Stimulated activated CD4-positive, alpha-beta T cell treated with anti-CD3 and anti-CD28 coated beads, Interleukin-15, amount 100 ng/mL, for 1 hour (primary cell): ENCODE data around the gene KCNIP1.
"Not testable (repeated sequence)": the region's sequence is repeated elsewhere in the genome, so short reads cannot be mapped to it uniquely, and the experiment has no call there.

Experiments
- DNase-seq, 2 donors: peaks; one replicate each; pipeline ENCODE4 v3.0.0-alpha.2; 2020; ENCODE audit warnings: low read depth in 1 of 2, low spot score in 1 of 2

KCNIP1 gene

DNA sequence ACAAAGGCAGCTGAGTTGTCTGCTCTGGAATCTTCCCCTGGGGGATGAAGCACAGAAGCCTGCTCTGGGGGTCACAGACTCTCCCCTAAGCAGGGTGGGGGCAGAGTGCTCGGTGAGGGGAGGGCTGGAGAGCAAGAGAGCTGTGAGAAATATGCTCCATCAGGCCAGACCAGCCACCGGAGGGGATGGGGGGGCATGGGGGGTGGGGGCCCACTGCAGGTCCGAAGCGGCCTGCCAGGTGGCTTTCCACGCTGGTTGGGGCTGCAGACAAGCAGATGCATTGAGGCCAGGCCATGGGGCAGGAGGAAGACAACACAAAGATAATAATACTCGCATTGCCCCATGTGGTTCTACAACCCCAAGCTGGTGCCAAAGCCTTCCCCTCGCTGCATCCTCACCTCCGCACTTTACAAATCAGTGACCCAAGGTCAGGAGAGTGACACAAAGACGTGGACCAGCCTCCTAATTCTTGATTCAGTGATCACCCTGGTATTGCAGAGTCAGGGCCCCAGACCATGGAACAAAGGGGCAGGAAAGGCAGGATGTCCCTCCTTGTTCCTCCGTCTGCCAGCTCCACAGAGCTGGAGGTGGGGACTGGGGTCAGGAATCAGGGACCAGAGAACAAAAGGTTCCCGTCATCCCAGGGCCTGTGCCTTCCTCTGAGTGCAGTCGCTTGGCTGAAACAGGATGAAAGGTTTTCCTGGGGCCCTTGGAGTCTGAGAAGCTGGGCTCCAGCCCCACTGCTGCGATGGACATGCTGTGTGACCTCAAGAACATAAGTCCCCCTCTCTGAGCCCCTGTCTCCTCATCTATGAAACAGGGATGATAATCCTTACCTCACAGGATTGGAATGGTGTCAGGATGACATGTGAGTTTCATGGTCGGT, 242.5 kb downstream of the KCNIP1 start:
- no peak for DNase-seq

DNA sequence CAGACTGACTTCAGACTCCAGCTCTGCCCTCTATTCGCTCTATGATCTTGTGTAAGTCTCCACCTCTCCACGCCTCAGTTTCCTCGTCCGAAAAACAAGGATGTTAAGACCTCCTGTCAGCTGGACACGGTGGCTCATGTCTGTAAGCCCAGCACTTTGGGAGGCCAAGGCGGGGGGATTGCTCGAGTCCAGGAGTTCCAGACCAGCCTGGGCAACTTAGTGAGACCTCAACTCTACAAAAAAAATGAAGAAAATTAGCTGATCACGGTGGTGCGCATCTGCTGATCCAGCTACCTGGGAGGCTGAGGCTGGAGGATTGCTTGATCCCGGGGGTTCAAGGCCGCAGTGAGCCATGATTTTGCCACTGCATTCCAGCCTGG, 243.1 kb downstream of the KCNIP1 start:
- no peak for DNase-seq

DNA sequence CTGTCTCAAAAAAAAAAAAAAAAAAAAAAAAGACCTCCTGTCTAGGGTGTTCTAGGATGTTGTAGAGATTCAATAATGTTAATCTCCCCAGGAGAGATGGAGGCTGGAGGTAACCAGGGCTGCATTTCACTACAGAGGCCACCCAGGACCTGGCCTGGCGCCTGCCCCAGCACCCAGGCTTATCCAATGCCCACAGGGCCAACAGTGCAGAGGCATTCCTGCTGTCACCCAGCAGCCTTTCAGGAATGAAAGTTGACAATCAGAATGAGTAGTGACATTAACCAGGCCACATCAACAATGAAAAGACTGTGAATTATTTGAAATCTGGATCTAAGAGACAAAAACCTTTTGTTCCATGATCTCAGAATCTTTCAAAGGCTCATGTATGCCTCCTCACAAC, 243.5 kb downstream of the KCNIP1 start:
- no peak for DNase-seq

DNA sequence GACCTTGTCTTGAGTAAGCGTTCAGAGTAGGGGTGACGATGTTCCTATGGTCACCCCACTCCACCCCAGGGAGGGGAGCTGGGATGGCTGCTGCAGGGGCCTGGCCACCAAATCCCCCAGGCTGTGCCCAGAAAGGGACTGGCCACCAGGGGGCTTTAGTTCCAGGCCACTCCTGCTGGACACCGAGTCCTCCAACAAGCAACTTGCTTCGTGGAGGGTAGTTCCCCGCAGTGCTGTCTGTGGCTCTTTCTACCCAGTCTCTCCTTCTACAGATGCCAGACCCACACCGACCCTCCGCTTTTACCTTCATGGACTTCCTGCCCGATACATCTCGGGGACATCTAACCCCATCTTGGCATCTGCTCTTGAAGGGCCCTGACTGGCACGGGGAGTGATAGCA, 244.0 kb downstream of the KCNIP1 start:
- no peak for DNase-seq

DNA sequence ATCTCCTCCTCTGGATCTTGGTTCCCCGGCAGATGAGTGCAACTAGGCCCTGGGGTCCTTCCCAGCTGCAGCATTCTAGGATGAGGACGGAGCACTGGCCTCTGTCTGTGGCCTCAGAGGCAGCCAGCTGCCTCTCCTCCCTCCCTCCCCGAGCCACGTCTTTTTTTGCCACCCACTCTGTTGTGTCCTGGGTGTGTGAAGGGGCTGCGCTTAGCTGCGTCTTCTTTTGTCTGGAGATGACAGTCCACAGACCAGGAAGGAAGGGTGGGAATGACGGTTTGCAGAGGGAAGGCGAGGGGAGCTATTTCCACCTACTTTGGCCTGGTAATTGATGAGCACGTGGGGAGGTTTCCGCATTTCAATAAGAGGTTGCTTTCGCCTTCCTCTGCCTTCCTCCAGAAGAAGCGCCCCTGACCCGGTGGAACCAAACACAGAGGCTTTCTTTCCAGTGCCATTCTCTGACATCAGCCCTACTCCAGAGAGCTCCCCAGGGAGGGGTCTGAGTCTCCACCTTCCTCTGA, 245.2 kb downstream of the KCNIP1 start:
- no peak for DNase-seq

DNA sequence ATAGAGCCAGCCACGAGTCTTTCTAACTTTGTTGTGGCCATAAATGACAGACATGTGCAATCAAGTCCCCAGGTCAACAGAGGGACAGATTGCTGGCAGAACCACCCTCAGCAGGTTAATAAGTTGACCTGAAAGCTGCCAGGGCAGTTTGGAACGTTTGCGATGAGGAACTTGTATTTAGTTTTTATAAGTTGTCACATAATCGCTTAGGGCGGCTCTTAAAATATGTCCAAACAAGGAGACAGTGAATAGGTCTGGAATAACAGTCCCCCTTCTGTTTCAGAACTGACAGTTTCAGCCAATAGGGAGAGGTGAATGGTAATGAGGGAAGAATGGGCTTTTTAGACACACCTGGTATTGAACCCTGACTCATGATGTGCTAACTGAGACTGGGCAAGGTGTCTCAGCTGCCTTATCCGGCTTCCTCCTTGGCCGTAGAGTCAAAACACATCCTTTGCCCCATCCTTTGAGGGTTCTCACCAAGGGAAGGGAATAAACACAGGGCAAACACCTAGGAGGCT, 246.2 kb downstream of the KCNIP1 start:
- no peak for DNase-seq

DNA sequence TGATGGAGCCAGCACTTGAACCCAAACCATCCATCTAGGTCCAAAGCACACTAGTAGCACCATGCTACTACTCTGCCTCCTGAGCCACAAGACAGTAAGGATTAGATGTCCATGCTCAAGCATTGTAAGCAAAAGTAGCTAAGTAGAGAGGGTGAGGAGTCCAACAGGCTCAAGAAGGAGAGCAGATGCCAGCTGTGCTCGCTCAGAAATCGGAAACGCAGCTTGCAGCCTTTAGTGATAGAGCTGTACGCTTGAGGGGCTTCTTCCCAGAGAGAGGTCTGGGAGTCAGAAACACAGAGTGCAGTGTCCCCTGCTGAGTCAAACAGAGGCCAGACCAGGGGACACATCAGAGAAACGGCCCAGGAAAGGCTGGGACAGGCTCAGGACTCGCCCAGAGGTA, 247.0 kb downstream of the KCNIP1 start:
- DNase-seq, result no peak

DNA sequence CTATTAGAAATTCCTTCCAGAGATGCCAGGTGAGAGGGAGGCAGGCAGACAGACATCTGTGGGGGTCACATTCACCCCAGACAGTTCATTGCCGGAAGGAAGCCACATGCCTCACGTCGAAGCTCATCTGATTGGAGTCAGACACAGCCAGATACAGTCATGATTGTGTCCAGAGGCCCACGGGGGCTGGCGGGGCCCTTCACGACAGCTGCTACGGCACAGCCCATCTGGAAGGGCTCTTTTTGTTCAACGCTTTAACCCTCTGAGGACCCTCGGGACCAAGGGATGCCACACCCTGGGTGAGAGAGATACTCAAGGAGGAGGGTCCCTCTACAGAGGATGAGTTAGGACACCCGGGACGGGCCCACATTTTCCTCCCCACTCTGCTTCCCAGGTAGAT, 247.8 kb downstream of the KCNIP1 start:
- DNase-seq, result no peak

DNA sequence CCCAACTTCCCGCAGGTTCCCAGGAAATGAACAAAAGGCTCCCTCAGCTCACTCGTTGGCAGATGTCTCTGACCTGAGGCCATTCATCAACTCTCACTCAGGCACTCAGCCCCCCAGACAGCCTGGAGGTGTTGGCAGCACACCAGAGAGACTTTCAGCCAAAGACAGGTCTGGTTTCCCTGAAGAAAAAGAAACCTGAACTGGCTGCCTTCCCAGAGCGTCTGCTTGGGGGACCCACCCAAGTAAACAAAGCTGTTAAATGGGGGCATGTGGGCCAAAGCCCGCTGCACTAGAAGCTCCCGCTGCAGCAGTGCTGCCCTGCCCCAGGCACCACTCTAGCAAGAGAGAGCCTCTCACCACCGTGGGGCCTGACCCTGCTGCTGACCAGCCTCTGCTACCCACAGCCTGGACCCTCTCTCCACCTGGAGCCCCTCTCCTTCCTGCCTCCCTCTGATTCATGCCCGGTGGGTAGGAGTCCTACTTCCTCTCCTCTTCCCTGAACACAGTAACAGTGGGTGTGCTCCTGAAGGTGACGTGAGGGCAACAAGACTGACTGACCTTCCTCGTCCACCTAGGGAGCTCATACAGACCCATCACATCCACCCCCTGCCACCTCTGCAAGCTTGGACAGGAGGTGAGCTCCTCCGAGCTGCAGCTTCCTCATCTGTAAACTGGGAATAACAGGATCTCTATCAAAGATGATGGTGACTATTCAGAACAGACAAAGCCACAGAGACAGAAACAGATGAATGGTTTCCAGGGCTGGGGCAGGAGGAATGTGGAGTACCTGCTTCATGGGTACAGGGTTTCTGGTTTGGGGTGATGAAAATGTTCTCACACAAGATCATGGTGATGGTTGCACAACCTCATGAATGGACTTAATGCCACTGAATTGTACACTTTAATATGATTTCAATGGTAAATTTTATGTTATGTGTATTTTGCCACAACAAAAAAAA, 248.7 kb downstream of the KCNIP1 start:
- no peak for DNase-seq

DNA sequence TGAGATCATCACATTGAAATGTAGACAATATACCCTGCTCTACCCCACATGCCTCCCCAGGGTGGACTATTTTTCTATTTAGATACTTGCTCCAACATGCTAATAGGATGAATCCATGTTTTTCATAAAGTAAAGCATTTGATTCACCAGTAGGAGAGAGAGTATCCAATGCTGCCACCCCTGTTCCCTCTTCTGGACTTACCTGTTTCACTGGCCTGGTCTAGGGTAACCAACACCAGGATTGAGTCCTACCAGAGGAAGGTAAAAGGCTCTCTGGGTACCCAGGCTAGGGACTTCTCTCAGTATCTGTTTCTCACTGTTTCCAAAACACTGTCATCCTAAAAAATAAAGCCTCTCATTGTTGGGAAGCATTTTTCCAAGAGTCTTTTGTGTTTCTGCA, 249.5 kb downstream of the KCNIP1 start:
- no peak for DNase-seq

DNA sequence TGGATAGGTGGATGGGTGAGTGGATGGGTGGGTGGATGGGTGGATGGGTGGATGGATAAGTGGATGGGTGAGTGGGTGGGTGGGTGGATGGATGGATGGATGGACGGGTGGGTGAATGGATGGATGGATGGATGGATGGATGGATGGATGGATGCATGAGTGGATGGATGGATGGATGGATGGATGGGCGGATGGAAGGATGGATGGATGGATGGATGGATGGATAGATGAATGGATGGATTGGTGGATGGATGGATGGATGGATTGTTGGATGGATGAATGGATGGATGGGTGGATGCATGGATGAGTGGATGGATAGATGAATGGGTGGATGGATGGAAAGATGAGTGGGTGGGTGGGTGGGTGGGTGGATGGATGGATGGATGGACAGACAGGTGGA, 250.7 kb downstream of the KCNIP1 start:
- DNase-seq, result not testable (repeated sequence)

DNA sequence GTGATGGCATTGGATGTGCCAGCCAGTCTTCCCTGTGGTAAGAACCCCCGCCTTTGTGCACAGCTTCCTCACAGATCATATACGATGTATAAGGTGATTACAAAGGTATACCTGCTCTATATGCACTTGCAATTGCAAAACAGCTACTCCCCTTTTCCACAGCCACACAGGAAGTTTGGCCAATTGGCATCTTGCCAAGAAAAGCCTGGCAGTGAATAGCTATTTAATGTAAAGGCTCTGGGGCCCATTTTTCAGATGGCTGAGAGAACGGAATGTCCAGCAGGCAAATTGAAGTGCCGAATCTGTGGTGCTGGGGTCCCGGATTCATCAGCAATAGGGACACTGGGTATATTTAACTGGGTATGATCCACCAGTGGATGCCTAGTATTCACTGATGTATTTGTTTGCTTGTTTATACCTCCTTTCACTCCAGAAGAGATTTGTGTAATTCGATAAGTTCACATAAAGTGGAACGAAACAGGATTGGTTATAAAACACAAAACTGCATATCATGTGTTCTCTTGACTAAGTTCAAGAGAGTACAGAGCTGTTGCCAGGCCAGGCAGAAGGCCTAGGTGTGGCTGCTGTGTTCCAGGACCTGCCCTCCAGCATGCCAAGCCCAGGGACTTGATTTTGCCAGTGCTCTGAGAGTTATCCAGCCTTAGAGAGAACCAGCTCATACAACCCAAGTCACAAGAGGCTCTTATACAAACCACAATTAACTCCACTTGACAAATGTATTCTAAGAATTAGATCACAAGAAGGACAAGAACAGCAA, 252.0 kb downstream of the KCNIP1 start:
- DNase-seq, result no peak

DNA sequence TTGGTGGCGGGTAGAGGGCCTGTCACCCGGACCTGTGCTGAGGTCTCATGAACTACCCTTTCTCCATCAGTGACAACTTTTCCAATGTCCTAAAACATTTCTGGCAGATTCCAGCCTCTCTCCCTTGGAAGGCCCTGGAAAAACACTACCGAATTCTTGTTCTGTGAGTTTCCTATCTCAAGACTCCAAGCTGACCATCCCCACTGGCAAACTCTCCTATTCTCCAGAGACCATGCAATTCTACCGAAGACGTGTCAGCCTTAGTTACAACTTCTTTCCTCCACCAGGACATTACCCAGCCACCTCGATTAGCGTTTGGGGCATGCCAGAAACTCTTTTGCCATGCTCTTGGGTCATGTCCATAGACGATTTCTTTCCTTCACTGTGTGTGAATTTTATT, 252.9 kb downstream of the KCNIP1 start:
- DNase-seq, result no peak

DNA sequence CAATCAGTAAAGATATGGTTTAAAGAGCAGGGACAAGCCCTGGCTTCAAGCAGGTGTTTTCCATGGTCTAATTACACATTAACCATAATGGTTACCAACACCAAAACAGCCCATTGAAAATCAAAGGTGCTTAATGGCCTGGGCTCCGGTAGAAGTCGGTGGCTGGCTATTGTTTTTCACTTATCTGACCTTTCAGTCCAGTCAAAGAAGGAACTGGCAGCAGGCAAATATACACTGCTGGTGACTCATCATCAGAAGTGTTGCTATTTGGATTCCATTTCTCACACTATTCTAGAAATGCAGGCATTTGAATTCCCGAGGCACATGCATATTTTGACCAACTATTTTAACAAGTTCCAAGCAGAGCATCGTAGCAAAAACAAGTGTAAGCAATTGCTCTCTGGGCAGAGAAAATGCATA, 253.4 kb downstream of the KCNIP1 start:
- no peak for DNase-seq

DNA sequence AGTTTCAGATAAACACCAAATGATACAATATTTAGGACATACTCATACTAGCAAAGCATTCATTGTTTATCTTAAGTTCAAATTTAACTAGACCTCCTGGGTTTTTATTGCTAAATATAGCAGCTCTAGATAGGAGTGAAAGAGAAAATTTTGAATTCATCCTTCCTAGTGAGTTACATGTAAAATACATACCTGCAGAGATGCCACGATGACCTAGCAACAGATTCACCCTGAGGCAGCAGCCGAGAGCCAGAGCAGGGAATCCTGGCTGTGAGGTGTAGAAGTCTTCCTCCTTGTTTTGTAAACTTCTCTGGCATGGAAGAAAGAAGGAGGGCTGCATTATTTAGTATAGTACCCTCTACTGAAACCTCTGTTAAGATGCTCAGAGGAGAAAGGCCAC, 253.8 kb downstream of the KCNIP1 start:
- no peak for DNase-seq

DNA sequence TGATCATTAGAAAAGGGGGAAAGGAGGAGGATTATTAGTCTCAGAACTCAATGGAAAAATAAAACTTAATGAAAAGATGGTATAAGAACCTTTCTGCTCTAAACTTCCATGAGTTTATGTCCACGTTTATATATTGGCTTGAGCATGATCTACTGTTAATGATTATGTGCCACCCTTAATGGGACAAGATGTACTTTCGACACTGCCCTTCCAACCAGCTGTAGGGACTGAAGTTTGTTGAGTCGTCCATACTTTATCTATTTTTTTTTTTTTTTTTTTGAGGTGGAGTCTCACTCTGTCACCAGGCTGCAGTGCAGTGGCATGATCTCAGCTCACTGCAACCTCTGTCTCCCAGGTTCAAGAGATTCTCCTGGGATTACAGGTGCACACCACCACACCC, 254.7 kb downstream of the KCNIP1 start:
- no peak for DNase-seq

DNA sequence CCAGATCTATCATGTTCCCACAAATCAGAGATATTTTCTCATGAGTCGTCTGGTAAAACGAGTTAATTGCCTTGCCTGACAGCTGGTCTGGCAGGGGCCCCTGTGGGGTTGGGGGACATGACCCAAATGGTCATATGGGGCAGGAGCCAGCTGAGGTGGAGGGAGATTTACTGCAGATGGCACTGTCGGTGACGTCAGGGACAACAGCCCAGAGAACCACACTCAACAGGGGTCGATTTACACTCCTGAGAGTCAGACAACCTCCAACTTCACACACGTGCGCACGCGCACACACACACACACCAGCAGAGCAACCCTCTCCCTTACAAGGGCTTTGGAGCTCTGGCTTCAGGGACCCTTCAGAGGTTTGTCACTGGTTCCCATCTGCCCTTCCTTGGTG, 256.3 kb downstream of the KCNIP1 start:
- no peak for DNase-seq

DNA sequence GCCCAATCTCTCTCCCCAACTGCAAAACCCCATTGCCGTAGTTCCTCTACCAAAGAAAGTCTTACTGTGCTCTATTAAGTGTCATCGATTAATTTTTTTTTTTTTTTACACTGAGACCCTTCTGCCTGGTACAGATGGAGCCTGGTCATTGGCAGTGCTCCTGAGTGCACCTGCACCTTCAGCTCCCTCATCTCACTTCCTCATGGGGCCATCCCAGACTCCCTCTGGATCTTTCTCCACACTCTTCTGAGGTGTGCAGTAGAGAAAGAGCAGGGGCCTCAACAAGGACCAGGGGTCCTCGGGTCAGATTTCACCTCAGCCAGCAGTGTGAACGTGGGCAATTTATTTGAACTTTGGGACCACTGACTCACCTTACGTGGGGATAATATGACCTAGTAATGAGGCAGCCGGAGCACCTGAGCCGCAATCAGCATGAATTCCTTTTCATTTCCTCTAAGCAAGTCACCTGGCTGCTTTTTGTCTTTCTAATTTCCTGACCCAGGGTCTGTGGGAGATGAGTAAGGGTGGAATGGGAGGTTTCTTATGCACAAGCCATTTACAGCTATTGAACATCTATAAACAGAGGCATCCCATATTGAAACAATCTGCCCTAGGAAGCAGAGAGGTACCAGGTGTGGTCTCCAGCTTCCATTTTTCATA, 257.4 kb downstream of the KCNIP1 start:
- DNase-seq, result no peak

DNA sequence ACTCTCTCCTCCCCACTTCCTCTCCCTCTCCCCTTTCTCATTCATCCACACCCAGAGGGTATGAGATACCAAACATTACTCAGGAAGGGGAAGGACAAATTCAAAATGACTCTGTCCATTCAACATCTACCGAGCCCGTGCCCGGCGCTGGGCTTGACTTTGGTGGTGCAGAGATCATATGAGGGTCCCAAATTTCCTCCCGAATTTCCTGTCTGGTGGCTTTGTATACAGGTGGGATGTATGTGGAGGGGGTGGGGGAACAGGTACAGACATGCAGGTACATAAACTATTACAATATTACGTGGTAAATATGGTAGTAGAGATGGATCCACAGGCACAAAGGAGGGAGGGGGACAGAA, 257.9 kb downstream of the KCNIP1 start:
- no peak for DNase-seq

DNA sequence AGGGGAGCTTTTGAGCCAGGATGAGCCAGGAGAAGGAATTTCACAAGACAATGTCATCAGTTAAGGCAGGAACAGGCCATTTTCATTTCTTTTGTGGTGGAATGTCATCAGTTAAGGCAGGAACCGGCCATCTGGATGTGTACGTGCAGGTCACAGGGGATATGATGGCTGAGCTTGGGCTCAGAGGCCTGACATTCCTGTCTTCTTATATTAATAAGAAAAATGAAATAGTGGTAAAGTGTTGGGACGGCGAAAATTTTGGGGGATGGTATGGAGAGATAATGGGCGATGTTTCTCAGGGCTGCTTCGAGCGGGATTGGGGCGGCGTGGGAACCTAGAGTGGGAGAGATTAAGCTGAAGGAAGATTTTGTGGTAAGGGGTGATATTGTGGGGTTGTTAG, 258.5 kb downstream of the KCNIP1 start:
- DNase-seq, result not testable (repeated sequence)
